Tibial nerve (tissue), 4 donors: ENCODE data around the gene PLCH2. TPM values are rescaled to one million over a fixed set of nuclear protein-coding genes. Genes with fewer than 3 reads are reported as not detected.

Experiments used
- DNase-seq, 2 donors: peaks; one replicate each; pipeline ENCODE4 v3.0.0-alpha.2; 2019; ENCODE audit warnings: low spot score in 2 of 2
- H3K27ac ChIP-seq, 4 donors: fragments of 200-600 bp; sonication (generic) in 3 of 4; one replicate each; pipeline ENCODE4 v1.5.1; 2017 to 2019; ENCODE audit warnings: mild to moderate bottlenecking in 1 of 4
- H3K27me3 ChIP-seq, 2 donors: fragments of 200-600 bp; sonication (generic) in 1 of 2; one replicate each; pipeline versions ENCODE4 v1.5.1 to v1.6.0; 2017 to 2019
- H3K36me3 ChIP-seq, 3 donors: fragments of 200-600 bp; sonication (generic); one replicate each; pipeline ENCODE4 v1.5.1; 2018 to 2019
- H3K4me1 ChIP-seq, 4 donors: fragments of 200-600 bp; sonication (generic) in 3 of 4; one replicate each; pipeline ENCODE4 v1.5.1; 2017 to 2019
- H3K4me3 ChIP-seq, 4 donors: fragments of 200-600 bp; sonication (generic) in 3 of 4; one replicate each; pipeline ENCODE4 v1.5.1; 2017 to 2019; ENCODE audit warnings: mild to moderate bottlenecking in 1 of 4, moderate library complexity in 1 of 4
- H3K9me3 ChIP-seq, 4 donors: fragments of 200-600 bp; sonication (generic) in 3 of 4; one replicate each; pipeline ENCODE4 v1.5.1; 2017 to 2019
- CTCF ChIP-seq, 5 experiments: fragments of 200-600 bp in 3 of 5; fragments of 450-650 bp in 2 of 5; sonication (generic) in 3 of 5; IDR thresholded peaks; one replicate each; pipeline ENCODE4 v1.5.1; 2016 to 2019; ENCODE audit warnings: antibody characterized with exemption in 5 of 5, mild to moderate bottlenecking in 3 of 5, moderate library complexity in 2 of 5
- EP300 ChIP-seq, 2 donors: sonication (generic); formaldehyde crosslinking; IDR thresholded peaks; one replicate each; pipeline ENCODE4 v1.6.1; 2017; ENCODE audit warnings: antibody characterized with exemption in 2 of 2, mild to moderate bottlenecking in 1 of 2
- POLR2A ChIP-seq, 2 donors: fragments of 450-650 bp; IDR thresholded peaks; one replicate each; pipeline ENCODE4 v1.6.1; 2017; ENCODE audit warnings: antibody characterized with exemption in 2 of 2, mild to moderate bottlenecking in 2 of 2, moderate library complexity in 2 of 2
- WGBS, 2 donors: methylation state at CpG; one replicate each; pipeline ENCODE4 v1.1.5; 2018; 5-methylcytosine and 5-hydroxymethylcytosine counted together
- total RNA-seq, 4 donors: library from RNA; depleted of rRNA; stranded (reverse); fragments of >200 nt; gene quantifications; one replicate each; pipeline ENCODE4 v1.1.0, GENCODE V29; 2016

The PLCH2 gene
- total RNA-seq, 4 donors from 2014 or later: 0.21 to 0.59 (median 0.26) TPM

- WGBS, 2 donors: 91 to 93% methylated on average over 25 to 37 of the region's 43 CpGs
These were observed 38.0 kb downstream of the PLCH2 start for GRCh38 chr1:2513939-2514652.

GRCh38 chr1:2514863-2515762 is 39.0 kb downstream of the PLCH2 start:
- no peaks in the 10 kb centered on the region for H3K27me3 ChIP-seq
- H3K9me3 ChIP-seq: no peaks in the 10 kb centered on the region
- 88 to 90% methylated on average over 27 to 42 of the region's 45 CpGs for WGBS, 2 donors
- H3K4me3 ChIP-seq: no peak overlapping the region
- H3K36me3 ChIP-seq: peaks cover 10 to 100% (median 66%) of the 10 kb centered on the region in 3 donors
- no peak for DNase-seq
- TF ChIP-seq POLR2A (IDR thresholded peaks at IDR 0.05) (no peak), EP300 (IDR thresholded peaks at IDR 0.05) (no peak), CTCF (IDR thresholded peaks at IDR 0.05) (no peak)
- H3K27ac ChIP-seq: no peak overlapping the region
- no peaks in the 10 kb centered on the region for H3K4me1 ChIP-seq

More at GRCh38 chr1:2513939-2514652, 38.0 kb downstream of the PLCH2 start:
- Histone ChIP-seq H3K4me1 (no peaks in the 10 kb centered on the region), H3K36me3 (peaks cover 10 to 100% (median 66%) of the 10 kb centered on the region in 3 donors), H3K9me3 (no peaks in the 10 kb centered on the region), H3K27me3 (no peaks in the 10 kb centered on the region), H3K4me3 (no peak overlapping the region), H3K27ac (no peak overlapping the region)
- no peak for TF ChIP-seq EP300 (IDR thresholded peaks at IDR 0.05)
- no peak for TF ChIP-seq CTCF (IDR thresholded peaks at IDR 0.05)
- no peak for TF ChIP-seq POLR2A (IDR thresholded peaks at IDR 0.05)
- no peak for DNase-seq

GRCh38 chr1:2515763-2516080 is 39.6 kb downstream of the PLCH2 start:
- WGBS, 2 donors: 91% methylated on average over 11 of the region's 11 CpGs
- H3K4me1 ChIP-seq: no peaks in the 10 kb centered on the region
- no peak overlapping the region for H3K27ac ChIP-seq
- no peak overlapping the region for H3K4me3 ChIP-seq
- peaks cover 10 to 100% (median 66%) of the 10 kb centered on the region in 3 donors for H3K36me3 ChIP-seq
- DNase-seq: no peak
- H3K27me3 ChIP-seq: no peaks in the 10 kb centered on the region
- no peaks in the 10 kb centered on the region for H3K9me3 ChIP-seq
- TF ChIP-seq CTCF (IDR thresholded peaks at IDR 0.05) (no peak), POLR2A (IDR thresholded peaks at IDR 0.05) (no peak), EP300 (IDR thresholded peaks at IDR 0.05) (no peak)

- no peaks in the 10 kb centered on the region for H3K4me1 ChIP-seq
- WGBS, 2 donors: 93 to 94% methylated on average over 17 of the region's 17 CpGs
- no peak for DNase-seq
- no peaks in the 10 kb centered on the region for H3K9me3 ChIP-seq
- no peak overlapping the region for H3K4me3 ChIP-seq
- no peak for TF ChIP-seq POLR2A (IDR thresholded peaks at IDR 0.05)
- TF ChIP-seq CTCF (IDR thresholded peaks at IDR 0.05): no peak
- no peak for TF ChIP-seq EP300 (IDR thresholded peaks at IDR 0.05)
- H3K27ac ChIP-seq: no peak overlapping the region
- H3K36me3 ChIP-seq: peaks cover 10 to 100% (median 66%) of the 10 kb centered on the region in 3 donors
- no peaks in the 10 kb centered on the region for H3K27me3 ChIP-seq
These were observed 40.0 kb downstream of the PLCH2 start for GRCh38 chr1:2516124-2516523.

- H3K4me3 ChIP-seq: no peak overlapping the region
- WGBS, 2 donors: 92 to 94% methylated on average over 9 to 14 of the region's 14 CpGs
- peaks cover 10 to 100% (median 64%) of the 10 kb centered on the region in 3 donors for H3K36me3 ChIP-seq
These were observed 40.9 kb downstream of the PLCH2 start for GRCh38 chr1:2516946-2517345.

More at GRCh38 chr1:2516946-2517345, 40.9 kb downstream of the PLCH2 start:
- Histone ChIP-seq H3K4me1 (no peaks in the 10 kb centered on the region), H3K27ac (no peak overlapping the region), H3K9me3 (no peaks in the 10 kb centered on the region), H3K27me3 (no peaks in the 10 kb centered on the region)
- TF ChIP-seq CTCF (IDR thresholded peaks at IDR 0.05) (no peak), POLR2A (IDR thresholded peaks at IDR 0.05) (no peak), EP300 (IDR thresholded peaks at IDR 0.05) (no peak)
- DNase-seq: no peak
